Right lobe of liver (tissue), 4 donors: ENCODE measurements around the gene DDC.
"Not testable (repeated sequence)": the region's sequence is repeated elsewhere in the genome, so short reads cannot be mapped to it uniquely, and the experiment has no call there.

ENCODE experiments used
- CTCF ChIP-seq, 4 donors: fragments of 200-600 bp in 3 of 4; fragments of 450-650 bp in 1 of 4; IDR thresholded peaks; one replicate each; pipeline versions ENCODE4 v1.5.1 to v1.8.0; 2016 to 2022; ENCODE audit warnings: antibody characterized with exemption in 4 of 4, mild to moderate bottlenecking in 2 of 4
- POLR2A ChIP-seq: fragments of 450-650 bp; IDR thresholded peaks from one replicate; pipeline ENCODE4 v1.6.1; 2017; ENCODE audit warnings: antibody characterized with exemption, mild to moderate bottlenecking
- donor health status: DM: no; HTN: no; CAD: no.
- donor health status: DM: no; HTN: no; CAD: no.
- donor health status: DM: no; HTN: yes; CAD: no.

GRCh38 chr7:50580666-50581065 lies 15.5 kb upstream of the DDC start:
- not testable (repeated sequence) for TF ChIP-seq CTCF (IDR thresholded peaks at IDR 0.05); POLR2A
